ENCODE results near the gene KRTAP10-8. TPM values are rescaled to one million over a fixed set of nuclear protein-coding genes. Genes with fewer than 3 reads are reported as not detected.

KRTAP10-8 gene
- total RNA-seq, 1 donor from 2014 or later = not detected

DNA sequence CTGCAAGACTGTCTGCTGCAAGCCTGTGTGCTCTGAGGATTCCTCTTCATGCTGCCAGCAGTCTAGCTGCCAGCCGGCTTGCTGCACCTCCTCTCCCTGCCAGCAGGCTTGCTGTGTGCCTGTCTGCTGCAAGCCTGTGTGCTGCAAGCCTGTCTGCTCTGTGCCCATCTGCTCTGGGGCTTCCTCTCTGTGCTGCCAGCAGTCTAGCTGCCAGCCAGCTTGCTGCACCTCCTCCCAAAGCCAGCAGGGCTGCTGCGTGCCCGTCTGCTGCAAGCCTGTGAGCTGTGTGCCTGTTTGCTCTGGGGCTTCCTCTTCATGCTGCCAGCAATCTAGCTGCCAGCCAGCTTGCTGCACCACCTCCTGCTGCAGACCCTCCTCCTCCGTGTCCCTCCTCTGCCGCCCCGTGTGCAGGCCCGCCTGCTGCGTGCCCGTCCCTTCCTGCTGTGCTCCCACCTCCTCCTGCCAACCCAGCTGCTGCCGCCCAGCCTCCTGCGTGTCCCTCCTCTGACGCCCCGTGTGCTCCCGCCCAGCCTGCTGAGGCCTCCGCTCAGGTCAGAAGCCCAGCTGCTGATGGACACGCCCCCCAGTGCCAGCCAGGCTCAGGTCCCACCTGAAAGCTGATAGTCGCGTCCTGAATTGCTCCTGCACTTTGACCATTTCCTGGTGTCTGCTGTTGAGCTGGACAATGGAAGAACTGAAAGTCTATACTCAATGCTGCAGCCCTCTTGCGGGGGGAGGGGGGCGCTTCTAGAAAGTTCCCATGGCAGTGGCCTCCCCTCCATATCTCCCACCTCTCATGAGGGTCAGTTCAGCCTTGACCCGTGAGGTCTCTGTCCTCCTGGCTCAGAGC, 37.2 kb upstream of the KRTAP10-8 start:
- H3K4me2 ChIP-seq = no peak overlapping the region
- no peaks in the 10 kb centered on the region for H3K4me1 ChIP-seq
- no peaks in the 10 kb centered on the region for H3K36me3 ChIP-seq
- peaks cover 2% of the 10 kb centered on the region for H3K4me1 Mint-ChIP-seq
- H3K27me3 Mint-ChIP-seq (ENCODE audit: insufficient read depth, low read depth) = peaks cover 8% of the 10 kb centered on the region
- no peak overlapping the region for H3K9ac ChIP-seq
- H3K4me3 Mint-ChIP-seq = no peak overlapping the region
- no peaks in the 10 kb centered on the region for H3F3A ChIP-seq (ENCODE audit: low read depth)
- DNase-seq (ENCODE audit: low spot score) = no peak
- no peak overlapping the region for H3K4me3 ChIP-seq
- TF ChIP-seq, protein P1, sequence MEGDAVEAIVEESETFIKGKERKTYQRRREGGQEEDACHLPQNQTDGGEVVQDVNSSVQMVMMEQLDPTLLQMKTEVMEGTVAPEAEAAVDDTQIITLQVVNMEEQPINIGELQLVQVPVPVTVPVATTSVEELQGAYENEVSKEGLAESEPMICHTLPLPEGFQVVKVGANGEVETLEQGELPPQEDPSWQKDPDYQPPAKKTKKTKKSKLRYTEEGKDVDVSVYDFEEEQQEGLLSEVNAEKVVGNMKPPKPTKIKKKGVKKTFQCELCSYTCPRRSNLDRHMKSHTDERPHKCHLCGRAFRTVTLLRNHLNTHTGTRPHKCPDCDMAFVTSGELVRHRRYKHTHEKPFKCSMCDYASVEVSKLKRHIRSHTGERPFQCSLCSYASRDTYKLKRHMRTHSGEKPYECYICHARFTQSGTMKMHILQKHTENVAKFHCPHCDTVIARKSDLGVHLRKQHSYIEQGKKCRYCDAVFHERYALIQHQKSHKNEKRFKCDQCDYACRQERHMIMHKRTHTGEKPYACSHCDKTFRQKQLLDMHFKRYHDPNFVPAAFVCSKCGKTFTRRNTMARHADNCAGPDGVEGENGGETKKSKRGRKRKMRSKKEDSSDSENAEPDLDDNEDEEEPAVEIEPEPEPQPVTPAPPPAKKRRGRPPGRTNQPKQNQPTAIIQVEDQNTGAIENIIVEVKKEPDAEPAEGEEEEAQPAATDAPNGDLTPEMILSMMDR (IDR thresholded peaks at IDR 0.05) = peak; percentile 4
- no peak for TF ChIP-seq EZH2 (IDR thresholded peaks at IDR 0.05)
- no peak overlapping the region for H3K27ac ChIP-seq
- no peak overlapping the region for H3K27ac Mint-ChIP-seq
- H3K9me3 Mint-ChIP-seq = peaks cover 40% of the 10 kb centered on the region
- peaks cover 3% of the 10 kb centered on the region for H3K9me3 ChIP-seq (ENCODE audit: low read depth)
- no peaks in the 10 kb centered on the region for H3K27me3 ChIP-seq
- no peaks in the 10 kb centered on the region for H3K79me2 ChIP-seq (ENCODE audit: low read depth)
- no peaks in the 10 kb centered on the region for H4K20me1 ChIP-seq (ENCODE audit: low read depth)
- H3K36me3 Mint-ChIP-seq = no peaks in the 10 kb centered on the region
- H2AFZ ChIP-seq (replicated peaks) = no peak overlapping the region

DNA sequence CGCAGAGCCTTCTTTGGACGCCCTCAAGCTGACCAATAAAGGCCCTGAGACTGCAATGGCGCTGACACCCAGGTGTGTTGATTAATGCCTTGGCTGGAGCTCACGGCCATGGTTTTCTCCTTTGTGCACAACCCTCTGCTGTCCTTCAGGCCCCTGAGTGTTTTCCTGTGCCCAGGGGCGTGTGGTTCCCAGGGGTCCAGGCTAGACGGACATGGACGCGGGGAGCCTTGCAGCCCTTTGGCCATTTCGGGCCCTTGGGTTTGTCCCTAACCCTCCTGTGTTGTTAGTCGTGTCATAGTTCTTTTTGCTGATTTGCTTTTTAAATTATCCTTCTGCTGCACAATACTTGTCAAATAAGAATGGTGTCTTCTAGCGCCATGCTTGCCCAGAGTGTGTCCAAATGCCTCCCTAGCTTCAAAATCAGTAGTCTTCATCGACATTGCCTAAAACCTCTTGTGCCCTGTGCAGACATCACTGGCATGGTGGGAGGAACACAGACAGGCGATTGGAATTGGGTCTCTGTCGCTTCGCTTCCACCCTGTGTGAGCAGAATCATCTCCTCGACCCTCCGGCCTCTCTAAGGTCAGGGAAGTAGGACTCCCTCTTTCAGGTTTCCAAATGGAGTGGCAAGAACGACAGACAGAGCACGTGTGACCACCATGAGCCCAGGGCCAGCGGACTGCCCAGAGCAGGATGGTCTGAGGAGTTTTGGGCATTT, 36.4 kb upstream of the KRTAP10-8 start:
- Histone ChIP-seq H3K36me3 (no peaks in the 10 kb centered on the region), H3K79me2 (ENCODE audit: low read depth) (no peaks in the 10 kb centered on the region), H3K9ac (no peak overlapping the region), H2AFZ (replicated peaks) (no peak overlapping the region), H3K27ac (no peak overlapping the region), H3K4me2 (no peak overlapping the region), H3K4me3 (no peak overlapping the region), H3K27me3 (no peaks in the 10 kb centered on the region), H3K9me3 (ENCODE audit: low read depth) (peaks cover 3% of the 10 kb centered on the region), H4K20me1 (ENCODE audit: low read depth) (no peaks in the 10 kb centered on the region), H3K4me1 (no peaks in the 10 kb centered on the region), H3F3A (ENCODE audit: low read depth) (no peaks in the 10 kb centered on the region)
- peak overlapping the region; percentile 1 for H3K27ac Mint-ChIP-seq
- H3K36me3 Mint-ChIP-seq = no peaks in the 10 kb centered on the region
- H3K9me3 Mint-ChIP-seq = peaks cover 43% of the 10 kb centered on the region
- DNase-seq (ENCODE audit: low spot score) = no peak
- H3K27me3 Mint-ChIP-seq (ENCODE audit: insufficient read depth, low read depth) = peaks cover 8% of the 10 kb centered on the region
- TF ChIP-seq, protein P1 (IDR thresholded peaks at IDR 0.05) = no peak
- TF ChIP-seq EZH2phosphoT487 (IDR thresholded peaks at IDR 0.05) = no peak
- no peak for TF ChIP-seq EZH2 (IDR thresholded peaks at IDR 0.05)
- H3K4me3 Mint-ChIP-seq = peak overlapping the region; percentile 55
- peaks cover 2% of the 10 kb centered on the region for H3K4me1 Mint-ChIP-seq

DNA sequence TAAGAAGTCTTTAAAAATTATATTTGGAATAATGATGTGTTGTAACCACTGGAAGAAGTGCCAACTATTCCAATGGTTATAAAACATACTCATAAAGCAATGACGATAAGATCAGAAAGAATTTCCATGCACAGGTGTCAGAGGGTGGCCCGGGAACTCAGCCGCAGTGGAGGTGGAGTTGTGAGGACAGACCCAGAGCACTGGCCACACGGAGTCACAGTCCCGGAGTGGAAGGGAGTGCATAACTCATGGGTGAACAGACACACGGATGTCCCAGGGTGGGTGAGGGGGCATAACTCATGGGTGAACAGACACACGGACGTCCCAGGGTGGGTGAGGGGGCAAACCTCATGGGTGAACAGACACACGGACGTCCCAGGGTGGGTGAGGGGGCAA, 35.9 kb upstream of the KRTAP10-8 start:
- Histone ChIP-seq H3K4me3 (no peak overlapping the region), H3K9ac (no peak overlapping the region), H3K27me3 (no peaks in the 10 kb centered on the region), H3K4me2 (no peak overlapping the region), H3K36me3 (no peaks in the 10 kb centered on the region), H3K4me1 (no peaks in the 10 kb centered on the region), H2AFZ (replicated peaks) (no peak overlapping the region), H3K9me3 (ENCODE audit: low read depth) (peaks cover 3% of the 10 kb centered on the region), H4K20me1 (ENCODE audit: low read depth) (no peaks in the 10 kb centered on the region), H3K79me2 (ENCODE audit: low read depth) (no peaks in the 10 kb centered on the region), H3K27ac (no peak overlapping the region), H3F3A (ENCODE audit: low read depth) (no peaks in the 10 kb centered on the region)
- no peak overlapping the region for H3K4me3 Mint-ChIP-seq
- H3K27me3 Mint-ChIP-seq (ENCODE audit: insufficient read depth, low read depth) = peaks cover 8% of the 10 kb centered on the region
- no peak for DNase-seq (ENCODE audit: low spot score)
- no peak overlapping the region for H3K27ac Mint-ChIP-seq
- H3K4me1 Mint-ChIP-seq = peaks cover 2% of the 10 kb centered on the region
- H3K36me3 Mint-ChIP-seq = no peaks in the 10 kb centered on the region
- peaks cover 42% of the 10 kb centered on the region for H3K9me3 Mint-ChIP-seq
- TF ChIP-seq EZH2phosphoT487 (IDR thresholded peaks at IDR 0.05) (no peak), EZH2 (IDR thresholded peaks at IDR 0.05) (no peak)
- TF ChIP-seq, protein P1 (IDR thresholded peaks at IDR 0.05) = no peak
